Panc1 (cell line): Measurements from ENCODE around the gene REC114. TPM values are rescaled to one million over a fixed set of nuclear protein-coding genes. Genes with fewer than 3 reads are reported as not detected.

ENCODE experiments used
- ATAC-seq: fragments of 200-7000 bp; cut with Tn5 transposase; 2 replicates; pipeline ENCODE4 v1.9.1; 2020; ENCODE audit warnings: mild to moderate bottlenecking, moderate library complexity
- BruUV-seq: library from RNA; stranded (reverse); fragments of 400-500 nt; replicated peaks from 2 replicates; lab custom pipeline; 2021; lab: Mats Ljungman, UMichigan
- CTCF ChIA-PET: fragments of 300-600 bp; sonication (Branson Sonifier 250); formaldehyde crosslinking; loops from one replicate; lab custom pipeline; 2022; ENCODE audit warnings: antibody characterized with exemption; lab: Charles Lee
- POLR2A ChIA-PET: fragments of 300-600 bp; sonication (Branson Sonifier 250); formaldehyde crosslinking; loops from one replicate; lab custom pipeline; 2022; ENCODE audit warnings: antibody characterized with exemption; lab: Charles Lee
- DNase-seq: peaks from one replicate; pipeline ENCODE4 v3.0.0-alpha.2; 2010; ENCODE audit warnings: low read depth, low spot score
- H3K27ac ChIP-seq: 2 replicates; pipeline ENCODE4 v1.5.1; 2011; ENCODE audit warnings: mild to moderate bottlenecking, low read length, inconsistent platforms
- H3K27me3 ChIP-seq: fragments of 200-500 bp; sonication (Bioruptor generic); 2 replicates; pipeline ENCODE4 v1.6.0; 2014; ENCODE audit warnings: low read length, inconsistent platforms; ENCODE audit not compliant: control insufficient read depth, insufficient read depth
- H3K36me3 ChIP-seq: fragments of 200-500 bp; sonication (Bioruptor generic); 2 replicates; pipeline ENCODE4 v1.5.1; 2014; ENCODE audit warnings: inconsistent platforms, mild to moderate bottlenecking, low read length, moderate library complexity; ENCODE audit not compliant: control insufficient read depth, insufficient read depth
- H3K4me1 ChIP-seq: 2 replicates; pipeline ENCODE4 v1.5.1; 2011; ENCODE audit warnings: inconsistent platforms, mild to moderate bottlenecking, low read length, moderate library complexity; ENCODE audit not compliant: control insufficient read depth, insufficient read depth
- H3K4me3 ChIP-seq, 2 experiments: 2 replicates each; pipeline ENCODE4 v1.5.1; 2011 to 2012; ENCODE audit warnings: low read depth in 2 of 2, low read length in 2 of 2, mild to moderate bottlenecking in 2 of 2, inconsistent platforms in 1 of 2, moderate library complexity in 1 of 2
- H3K9me3 ChIP-seq: fragments of 200-500 bp; sonication (Bioruptor generic); 2 replicates; pipeline ENCODE4 v1.5.1; 2014; ENCODE audit warnings: low read depth, mild to moderate bottlenecking, inconsistent platforms, low read length, moderate library complexity; ENCODE audit not compliant: control insufficient read depth, insufficient read depth
- POLR2AphosphoS5 ChIP-seq: IDR thresholded peaks from 2 replicates; pipeline ENCODE4 v1.6.1; 2012; ENCODE audit warnings: mild to moderate bottlenecking, low read depth, low read length, moderate library complexity
- REST ChIP-seq, 2 experiments: IDR thresholded peaks; 2 replicates each; pipeline ENCODE4 v1.6.1; 2011 to 2012; ENCODE audit warnings: low read depth in 2 of 2, control low read depth in 1 of 2, low read length in 1 of 2, mild to moderate bottlenecking in 1 of 2, moderate library complexity in 1 of 2; ENCODE audit not compliant: insufficient read depth in 1 of 2
- SIN3A ChIP-seq: IDR thresholded peaks from 2 replicates; pipeline ENCODE4 v1.6.1; 2012; ENCODE audit warnings: low read depth, mild to moderate bottlenecking, low read length, moderate library complexity, borderline replicate concordance; ENCODE audit not compliant: insufficient read depth
- TCF7L2 ChIP-seq: IDR thresholded peaks from 2 replicates; pipeline ENCODE4 v1.6.1; 2011; ENCODE audit warnings: mild to moderate bottlenecking, low read depth, low read length, inconsistent platforms
- in situ Hi-C: cut with HindIII; loops from 2 replicates; pipeline ENCODE4 v1.10.0; 2016; ENCODE audit warnings: low sequenced_read_pairs, low pct_unique_long_range_greater_than_20kb
- intact Hi-C: fragments of 100-400 bp; cut with micrococcal nuclease; formaldehyde crosslinking; loops from one replicate; pipeline ENCODE4 v1.10.0; 2022; ENCODE audit not compliant: unreplicated experiment
- total RNA-seq: library from RNA; stranded (reverse); gene quantifications from one replicate; pipeline ENCODE4 v1.2.1, GENCODE V29; 2021; ENCODE audit not compliant: unreplicated experiment
- TF ChIP-seq, protein P1 (sequence below): fragments of 450-650 bp; IDR thresholded peaks from 2 replicates; pipeline ENCODE4 v1.5.1; 2017; ENCODE audit warnings: mild to moderate bottlenecking

REC114 gene
- total RNA-seq, 1 experiment from 2014 or later, result not detected

DNA sequence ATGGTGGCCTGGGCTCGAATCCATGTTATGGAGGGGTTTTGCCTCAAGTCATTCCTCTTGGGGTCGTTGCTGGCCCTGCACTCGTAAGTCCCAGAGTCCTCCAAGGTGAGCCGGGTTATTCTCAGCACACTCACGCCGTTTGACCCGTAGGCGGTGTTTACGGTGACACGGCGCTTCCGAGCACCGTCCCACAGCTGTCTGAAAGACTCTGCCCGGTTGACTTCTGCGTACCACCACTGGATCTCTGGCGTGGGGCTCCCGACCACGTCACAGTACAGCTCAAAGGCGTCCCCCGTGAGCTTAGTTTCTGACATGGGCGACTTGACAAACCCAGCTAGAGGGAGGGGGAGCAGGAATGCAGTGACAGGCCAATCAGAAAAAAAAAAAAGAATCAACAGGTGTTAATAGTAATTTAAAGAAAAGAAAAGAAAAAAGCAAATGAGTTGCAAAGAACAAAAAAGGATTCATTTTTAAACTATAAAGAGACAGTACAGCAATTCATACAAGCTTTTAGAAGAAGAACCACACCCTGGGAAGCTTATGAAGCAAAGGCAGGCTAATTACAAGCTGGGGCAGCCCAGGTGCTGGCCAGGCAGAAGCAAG, 154.2 kb downstream of the REC114 start:
- peaks cover 20% of the 10 kb centered on the region for H3K4me1 ChIP-seq
- no peak overlapping the region for H3K4me3 ChIP-seq
- no TSS peak for BruUV-seq
- no peak for DNase-seq
- TF ChIP-seq POLR2AphosphoS5 (no peak), REST (IDR thresholded peaks at IDR 0.05; ENCODE audit: insufficient read depth in 1 of 2, low read depth in 2 of 2, low read length in 1 of 2) (no peak)
- TF ChIP-seq, protein P1, sequence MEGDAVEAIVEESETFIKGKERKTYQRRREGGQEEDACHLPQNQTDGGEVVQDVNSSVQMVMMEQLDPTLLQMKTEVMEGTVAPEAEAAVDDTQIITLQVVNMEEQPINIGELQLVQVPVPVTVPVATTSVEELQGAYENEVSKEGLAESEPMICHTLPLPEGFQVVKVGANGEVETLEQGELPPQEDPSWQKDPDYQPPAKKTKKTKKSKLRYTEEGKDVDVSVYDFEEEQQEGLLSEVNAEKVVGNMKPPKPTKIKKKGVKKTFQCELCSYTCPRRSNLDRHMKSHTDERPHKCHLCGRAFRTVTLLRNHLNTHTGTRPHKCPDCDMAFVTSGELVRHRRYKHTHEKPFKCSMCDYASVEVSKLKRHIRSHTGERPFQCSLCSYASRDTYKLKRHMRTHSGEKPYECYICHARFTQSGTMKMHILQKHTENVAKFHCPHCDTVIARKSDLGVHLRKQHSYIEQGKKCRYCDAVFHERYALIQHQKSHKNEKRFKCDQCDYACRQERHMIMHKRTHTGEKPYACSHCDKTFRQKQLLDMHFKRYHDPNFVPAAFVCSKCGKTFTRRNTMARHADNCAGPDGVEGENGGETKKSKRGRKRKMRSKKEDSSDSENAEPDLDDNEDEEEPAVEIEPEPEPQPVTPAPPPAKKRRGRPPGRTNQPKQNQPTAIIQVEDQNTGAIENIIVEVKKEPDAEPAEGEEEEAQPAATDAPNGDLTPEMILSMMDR, result no peak
- H3K27ac ChIP-seq, result no peak overlapping the region
- ChIA-PET CTCF (no interaction called here), POLR2A (no interaction called here)
- intact Hi-C loops (no loop called here), in situ Hi-C loops (no loop called here)
- ATAC-seq, result no peak
- H3K9me3 ChIP-seq, result no peaks in the 10 kb centered on the region
- H3K27me3 ChIP-seq, result no peaks in the 10 kb centered on the region
- no peaks in the 10 kb centered on the region for H3K36me3 ChIP-seq

DNA sequence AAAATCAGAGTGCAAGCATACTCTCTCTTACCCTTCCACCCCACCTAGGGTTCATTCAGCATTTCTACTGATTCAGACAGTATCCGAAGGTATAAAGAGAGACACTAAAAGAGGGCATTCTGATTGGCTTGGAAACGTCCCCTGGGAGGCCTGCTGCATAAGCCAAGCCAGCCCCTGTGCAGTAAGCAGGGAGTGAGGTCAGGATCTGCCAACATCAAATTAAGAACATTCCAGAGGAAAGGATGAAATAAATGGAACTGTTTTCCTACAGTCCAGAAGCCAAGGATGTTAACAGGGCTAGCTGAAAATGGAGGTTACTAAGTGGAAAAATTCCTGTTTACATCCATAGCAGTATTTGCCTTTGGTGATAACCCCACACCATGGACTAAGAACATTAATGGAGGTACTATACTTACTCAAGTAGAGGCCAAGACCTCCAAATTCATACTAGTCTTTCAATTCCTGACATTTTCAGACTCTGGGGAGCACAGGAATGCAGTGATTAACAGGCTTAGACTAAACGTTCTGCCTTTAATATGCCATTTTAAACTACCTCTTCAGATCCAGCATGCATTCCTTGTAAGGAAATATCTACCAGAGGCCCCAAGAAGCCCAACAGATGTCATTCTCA, 155.7 kb downstream of the REC114 start:
- H3K4me1 ChIP-seq, result peaks cover 27% of the 10 kb centered on the region

More for the DNA sequence above, 155.7 kb downstream of the REC114 start:
- no peak for ATAC-seq
- intact Hi-C loops (no loop called here), in situ Hi-C loops (no loop called here)
- no peak for DNase-seq
- TF ChIP-seq POLR2AphosphoS5 (no peak), SIN3A (no peak), REST (IDR thresholded peaks at IDR 0.05; ENCODE audit: insufficient read depth in 1 of 2, low read depth in 2 of 2, low read length in 1 of 2) (no peak), TCF7L2 (no peak)
- TF ChIP-seq, protein P1, result no peak
- ChIA-PET CTCF (no interaction called here), POLR2A (no interaction called here)
- no TSS peak for BruUV-seq
- Histone ChIP-seq H3K9me3 (no peaks in the 10 kb centered on the region), H3K27me3 (no peaks in the 10 kb centered on the region), H3K4me3 (no peak overlapping the region), H3K36me3 (no peaks in the 10 kb centered on the region), H3K27ac (no peak overlapping the region)
